Fibroblast of skin of scalp (primary cell): ENCODE data around the gene SEZ6L.

Experiments
- DNase-seq: peaks from one replicate; pipeline ENCODE4 v3.0.0-alpha.2; 2013

SEZ6L gene

GRCh38 chr22:26302726-26303125 lies 133.5 kb downstream of the SEZ6L start:
- DNase-seq = no peak

GRCh38 chr22:26303475-26303874 lies 134.2 kb downstream of the SEZ6L start:
- DNase-seq = no peak

GRCh38 chr22:26304730-26305129 lies 135.5 kb downstream of the SEZ6L start:
- no peak for DNase-seq

DNA sequence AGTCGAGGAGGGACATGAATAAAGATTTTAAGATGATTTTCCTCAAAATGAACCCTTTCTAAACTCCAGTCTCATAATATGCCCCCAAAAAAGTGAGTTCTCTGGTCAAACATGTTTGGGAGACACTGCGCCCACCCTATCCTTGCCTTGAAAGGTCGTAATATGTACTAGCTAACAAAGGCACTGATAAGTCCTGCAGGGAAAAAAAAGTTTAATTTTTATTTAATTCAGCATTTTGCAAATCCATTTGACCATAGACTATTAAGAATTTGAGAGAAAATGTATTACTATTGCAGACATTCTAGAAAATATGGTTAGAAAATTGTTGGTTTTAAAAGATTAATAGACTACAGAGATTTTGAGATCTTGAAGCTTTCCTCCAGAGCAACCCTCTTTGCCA lies 139.2 kb downstream of the SEZ6L start:
- no peak for DNase-seq

DNA sequence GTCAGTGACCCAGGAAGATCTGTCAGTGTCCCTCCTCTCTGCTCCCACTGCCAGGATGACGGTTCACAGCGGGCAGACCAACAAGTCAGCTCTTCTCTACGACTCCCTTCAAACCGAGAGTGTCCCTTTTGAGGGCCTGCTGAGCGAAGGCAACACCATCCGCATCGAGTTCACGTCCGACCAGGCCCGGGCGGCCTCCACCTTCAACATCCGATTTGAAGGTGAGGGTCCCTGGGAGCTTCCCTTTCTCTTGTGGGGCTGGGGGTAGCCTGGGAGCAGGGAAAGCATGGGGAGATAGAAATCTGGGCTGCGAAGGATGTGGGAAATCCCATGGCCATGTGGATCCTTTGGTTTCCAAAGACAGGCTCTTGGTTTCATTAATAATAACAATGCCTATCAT lies 141.4 kb downstream of the SEZ6L start:
- DNase-seq = no peak

DNA sequence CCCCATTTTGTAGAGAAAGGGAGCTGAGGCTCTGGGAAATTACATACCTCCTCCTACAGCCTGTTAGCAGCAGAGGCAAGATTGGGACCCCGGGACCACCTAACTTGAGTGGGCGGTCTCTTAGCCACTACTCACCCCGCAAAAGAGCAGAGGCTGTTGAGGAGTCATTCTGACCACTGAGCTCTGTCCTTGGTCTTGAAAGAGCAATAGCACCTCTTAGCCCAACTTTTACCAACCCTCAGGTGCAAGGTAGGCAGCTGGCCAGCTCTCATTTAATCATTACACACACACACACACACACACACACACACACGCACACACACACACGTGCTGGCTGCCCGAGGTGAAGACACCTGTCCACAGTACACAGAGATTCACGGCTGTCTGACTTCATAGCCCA lies 144.0 kb downstream of the SEZ6L start:
- DNase-seq = no peak

DNA sequence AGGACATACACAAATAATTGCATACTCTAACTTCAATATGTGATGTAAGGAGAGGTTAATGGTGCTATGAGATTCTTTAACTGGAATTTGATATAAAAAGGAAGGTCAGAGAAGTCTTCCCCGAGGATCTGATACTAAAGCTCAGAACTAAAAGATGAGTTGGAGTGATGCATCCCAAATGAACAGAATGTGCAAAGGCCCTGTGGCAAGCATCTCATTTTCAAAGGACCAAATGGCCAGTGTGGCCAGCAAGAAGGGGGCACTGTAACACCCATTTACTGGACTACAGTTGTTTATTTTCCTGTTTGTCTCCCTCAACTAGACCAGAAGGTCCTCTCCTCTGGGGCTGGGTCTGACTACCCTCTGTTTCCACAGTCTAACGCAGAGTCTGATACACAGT lies 144.9 kb downstream of the SEZ6L start:
- DNase-seq = no peak

DNA sequence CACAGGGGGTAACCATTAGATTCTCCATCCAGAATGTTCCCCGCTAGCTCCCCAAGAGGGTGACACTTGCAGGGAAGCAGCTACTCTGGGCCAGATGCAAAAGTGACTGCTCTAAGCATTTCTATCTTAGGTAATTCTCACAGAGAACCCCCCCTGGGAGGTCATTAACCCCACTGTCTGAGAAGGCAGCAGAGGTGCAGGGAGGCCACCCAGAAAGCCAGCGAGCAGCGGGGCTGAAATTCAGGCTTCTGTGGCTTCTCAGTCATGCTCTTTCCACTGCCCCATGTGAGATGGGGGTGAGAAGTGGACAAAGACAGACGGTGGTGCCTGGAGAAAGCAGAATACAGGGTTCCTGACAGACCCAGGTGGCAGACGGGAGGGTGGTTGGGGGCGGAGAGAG lies 145.4 kb downstream of the SEZ6L start:
- DNase-seq = no peak

DNA sequence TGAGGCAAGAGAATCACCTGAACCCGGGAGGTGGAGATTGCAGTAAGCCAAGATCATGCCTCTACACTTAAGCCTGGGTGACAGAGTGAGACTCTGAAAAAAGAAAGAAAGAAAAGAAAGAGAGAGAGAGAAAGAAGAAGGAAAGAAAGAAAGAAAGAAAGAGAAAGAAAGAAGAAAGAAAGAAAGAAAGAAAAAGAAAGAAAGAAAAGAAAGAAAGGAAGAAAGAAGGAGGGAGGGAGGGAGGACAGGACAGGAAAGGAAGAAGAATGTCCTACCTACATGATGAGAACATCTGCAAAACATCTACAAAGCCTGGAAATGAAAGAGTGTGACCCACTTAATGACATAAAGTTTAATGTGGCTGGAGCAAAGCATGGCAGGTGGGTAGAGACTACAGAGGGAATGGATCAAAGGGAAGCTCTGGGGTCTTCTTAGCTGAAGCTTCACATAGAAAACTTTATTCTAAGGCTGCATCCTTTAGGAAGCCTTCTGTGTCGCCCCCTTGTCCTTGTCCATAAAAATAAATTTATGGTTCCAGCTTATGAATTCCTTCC lies 147.5 kb downstream of the SEZ6L start:
- DNase-seq = no peak

DNA sequence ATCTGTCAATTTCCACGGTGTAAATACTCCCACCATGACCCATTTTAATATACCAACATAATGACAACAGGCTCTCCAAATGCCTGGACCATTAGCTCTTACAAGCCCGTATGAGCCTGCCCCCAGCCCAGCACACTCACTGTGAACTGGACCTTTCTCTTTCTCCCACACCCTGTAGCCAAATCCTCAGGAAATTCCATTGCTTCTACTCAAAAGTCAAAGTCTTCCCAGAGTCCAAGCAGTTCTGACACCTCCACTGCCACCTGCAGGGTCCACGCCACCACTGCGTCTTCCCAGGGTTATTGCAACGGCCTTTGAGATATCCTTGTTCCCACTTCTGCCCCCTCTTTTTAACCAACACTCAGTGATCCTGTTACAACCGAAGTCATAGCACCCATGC lies 149.7 kb downstream of the SEZ6L start:
- peak; percentile 72 for DNase-seq

- DNase-seq = no peak
These were observed 151.2 kb downstream of the SEZ6L start for GRCh38 chr22:26320447-26320846.

- peak; percentile 94 for DNase-seq
These were observed 152.2 kb downstream of the SEZ6L start for GRCh38 chr22:26321469-26321913.

GRCh38 chr22:26322179-26322905 lies 153.1 kb downstream of the SEZ6L start:
- DNase-seq = peak; percentile 99

GRCh38 chr22:26323013-26323412 lies 153.8 kb downstream of the SEZ6L start:
- DNase-seq = peak; percentile 26

- no peak for DNase-seq
These were observed 154.9 kb downstream of the SEZ6L start for GRCh38 chr22:26324150-26324549.

- no peak for DNase-seq
These were observed 156.4 kb downstream of the SEZ6L start for GRCh38 chr22:26325641-26326040.

DNA sequence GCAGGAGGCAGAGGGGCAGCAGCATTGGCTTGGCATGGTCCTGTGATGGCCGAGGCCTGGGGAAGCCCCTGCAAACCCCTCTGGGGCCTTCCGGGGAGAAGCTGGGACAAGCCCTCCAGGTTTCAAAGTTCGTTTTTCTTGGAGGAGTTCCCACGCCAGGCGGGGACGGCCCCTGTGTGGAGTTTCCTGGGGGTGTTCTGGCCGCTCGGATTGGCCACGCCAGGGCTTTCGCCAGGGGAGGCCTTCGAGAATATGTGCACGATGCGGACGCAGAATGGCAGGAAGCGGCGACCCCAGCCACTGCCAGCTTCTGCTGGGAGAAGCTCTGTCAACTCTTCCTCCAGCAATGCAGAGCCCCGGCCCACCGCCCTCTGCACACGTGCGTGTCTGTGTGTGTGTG lies 157.5 kb downstream of the SEZ6L start:
- DNase-seq = no peak

DNA sequence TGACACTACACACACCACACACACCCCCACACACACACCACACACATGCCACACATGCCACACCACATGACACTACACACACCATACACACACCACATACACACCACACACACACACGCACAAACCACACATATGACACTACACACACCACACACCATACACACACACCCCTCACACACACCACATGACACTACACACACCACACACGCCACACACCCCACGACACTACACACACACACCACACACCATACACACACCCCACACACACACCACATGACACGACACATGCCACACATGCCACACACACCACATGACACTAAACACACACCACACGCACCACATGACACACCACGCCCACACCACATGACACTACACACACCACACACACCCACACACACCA lies 158.0 kb downstream of the SEZ6L start:
- DNase-seq = no peak

GRCh38 chr22:26328221-26328620 lies 159.0 kb downstream of the SEZ6L start:
- DNase-seq = no peak

DNA sequence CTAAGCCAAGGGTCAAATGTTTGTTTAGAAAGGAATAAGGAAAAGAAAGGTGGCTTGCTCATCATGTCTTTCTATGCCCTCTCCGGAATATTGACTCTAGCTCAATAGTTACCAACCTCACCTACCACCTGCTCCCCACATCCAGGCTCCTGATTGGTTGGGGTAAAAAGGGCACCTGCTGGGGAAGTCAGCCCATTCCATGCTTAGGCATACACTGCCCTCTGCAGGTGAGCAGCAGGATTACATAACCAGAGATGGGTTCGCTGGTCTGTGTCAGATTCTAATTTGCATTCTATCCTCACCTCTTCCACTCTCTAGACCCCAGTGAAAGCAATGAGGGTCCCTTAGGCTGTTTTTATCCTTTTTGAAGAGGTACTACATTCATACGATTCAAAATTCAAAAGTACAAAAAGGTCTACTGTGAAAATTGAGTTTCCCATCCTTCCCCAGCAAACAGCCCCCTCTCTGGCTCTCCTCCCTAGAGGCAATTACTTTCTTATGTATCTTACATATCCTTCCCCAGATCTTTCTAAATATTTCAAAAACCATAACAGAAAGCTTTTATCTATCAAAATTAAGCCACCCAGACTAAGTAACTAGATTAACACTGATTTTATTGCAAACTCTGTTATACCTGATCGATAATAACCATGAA lies 161.8 kb downstream of the SEZ6L start:
- DNase-seq = peak; percentile 55

- DNase-seq = no peak
These were observed 164.0 kb downstream of the SEZ6L start for GRCh38 chr22:26333088-26333800.

- no peak for DNase-seq
These were observed 165.0 kb downstream of the SEZ6L start for GRCh38 chr22:26334232-26334631.

DNA sequence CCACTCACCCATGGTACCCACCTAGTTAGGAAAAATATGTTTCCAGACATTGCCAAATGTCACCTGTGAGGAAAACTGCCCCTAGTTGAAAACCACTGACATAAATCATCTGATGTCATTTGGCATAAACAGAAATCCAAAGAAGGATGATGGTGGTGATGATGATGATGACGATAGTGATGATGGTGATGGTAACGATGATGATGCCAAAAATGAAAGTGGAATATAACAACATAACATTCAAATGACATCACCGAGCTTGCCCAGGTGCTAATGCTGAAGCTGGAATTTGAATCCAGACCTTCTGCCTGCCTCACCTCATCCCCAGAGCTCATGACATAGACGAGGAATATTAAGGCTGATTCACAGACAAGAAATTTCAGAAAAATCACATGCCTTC lies 167.5 kb downstream of the SEZ6L start:
- no peak for DNase-seq
